ENCODE measurements around the gene FLVCR1.
"Not testable (repeated sequence)": the region's sequence is repeated elsewhere in the genome, so short reads cannot be mapped to it uniquely, and the experiment has no call there.

The FLVCR1 gene

DNA sequence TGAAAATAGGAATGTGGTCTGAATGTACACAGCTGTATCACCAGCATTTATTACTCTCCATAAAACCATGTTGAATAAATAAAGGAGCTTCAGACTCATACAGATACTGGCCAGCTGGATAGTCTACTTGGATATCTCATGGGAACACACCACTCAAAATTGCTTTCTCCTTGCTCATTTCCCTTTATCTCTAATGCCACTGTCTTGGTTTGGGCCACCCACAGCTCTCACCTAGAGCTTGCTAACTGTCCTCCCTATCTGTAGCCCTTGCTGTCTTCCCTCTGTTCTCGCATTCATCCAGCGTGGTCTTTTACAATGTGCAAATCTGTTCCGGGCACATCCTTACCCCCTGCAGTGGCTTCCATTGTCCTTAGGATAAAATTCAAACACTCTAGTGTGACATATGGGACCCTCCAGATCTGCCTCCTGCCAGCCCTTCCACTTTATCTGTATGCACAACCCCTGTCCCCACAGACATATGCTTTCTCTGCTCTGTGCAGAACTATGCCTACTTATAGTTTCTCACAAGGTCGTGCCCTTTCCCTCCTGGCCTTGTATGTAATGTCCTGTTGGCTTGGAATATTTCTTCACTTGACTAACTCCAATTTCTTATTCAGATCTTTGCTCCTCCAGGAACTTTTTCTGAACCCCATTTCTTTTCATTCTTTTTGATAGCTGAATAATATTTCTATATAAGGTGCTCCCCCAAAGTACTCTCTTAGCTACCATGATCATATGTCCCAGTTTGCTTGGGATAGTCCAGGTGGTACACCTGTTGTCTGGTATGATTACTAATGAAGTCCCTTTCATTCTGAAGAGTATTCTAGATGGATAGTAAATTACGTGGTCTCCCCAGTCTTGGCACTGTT is 2.9 kb downstream of the FLVCR1 start:
- DNase-seq (ENCODE audit: low read depth in 3 of 3): no peak

DNA sequence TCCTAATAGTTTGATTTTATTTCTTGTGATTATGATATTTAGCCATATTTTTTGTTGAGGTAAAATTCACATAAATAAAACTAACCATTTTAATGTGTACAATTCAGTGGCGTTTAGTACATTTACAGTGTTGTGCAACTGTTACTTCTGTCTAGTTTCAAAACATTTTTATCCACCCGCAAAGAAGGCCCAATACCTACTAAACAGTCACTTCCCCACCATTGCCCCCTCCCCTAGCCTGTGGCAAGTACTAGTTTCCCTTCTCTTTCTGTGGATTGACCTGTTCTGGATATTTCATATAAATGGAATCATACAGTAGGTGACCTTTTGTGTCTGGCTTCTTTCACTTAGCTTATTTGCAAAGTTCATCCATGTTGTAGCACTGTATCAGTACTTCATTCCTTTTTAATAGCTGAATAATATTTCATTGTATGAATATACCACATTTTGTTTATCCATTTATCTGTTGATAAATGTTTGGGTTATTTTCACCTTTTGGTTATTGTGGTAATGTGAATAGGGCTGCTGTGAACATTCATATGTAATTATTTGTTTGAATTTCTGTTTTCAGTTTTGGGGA is 4.1 kb downstream of the FLVCR1 start:
- DNase-seq (ENCODE audit: low read depth in 3 of 3): no peak

GRCh38 chr1:212863345-212863744 is 5.3 kb downstream of the FLVCR1 start:
- DNase-seq (ENCODE audit: low read depth in 3 of 3): not testable (repeated sequence)

DNA sequence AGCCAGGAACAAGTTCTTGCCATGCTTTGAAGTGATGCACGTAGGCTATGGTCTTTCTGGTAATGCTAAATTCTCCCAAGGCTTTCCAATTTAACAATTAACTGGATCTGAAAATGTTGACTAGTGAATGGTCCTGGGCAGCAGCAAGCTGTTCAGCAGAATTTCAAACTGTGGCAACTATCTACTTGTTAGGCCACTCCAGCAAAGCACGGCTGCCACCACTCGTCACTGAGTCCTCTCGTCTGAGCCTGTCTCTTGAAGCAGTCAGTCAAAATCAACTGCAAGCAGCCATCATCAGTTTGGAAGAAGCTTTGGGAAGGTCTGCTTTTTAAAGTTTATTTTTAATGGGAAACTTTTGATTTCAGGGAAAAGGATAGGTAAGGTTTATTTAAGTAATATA is 6.1 kb downstream of the FLVCR1 start:
- no peak for DNase-seq (ENCODE audit: low read depth in 3 of 3)

- DNase-seq (ENCODE audit: low read depth in 3 of 3): no peak
These were observed 9.1 kb downstream of the FLVCR1 start for GRCh38 chr1:212867192-212867591.

DNA sequence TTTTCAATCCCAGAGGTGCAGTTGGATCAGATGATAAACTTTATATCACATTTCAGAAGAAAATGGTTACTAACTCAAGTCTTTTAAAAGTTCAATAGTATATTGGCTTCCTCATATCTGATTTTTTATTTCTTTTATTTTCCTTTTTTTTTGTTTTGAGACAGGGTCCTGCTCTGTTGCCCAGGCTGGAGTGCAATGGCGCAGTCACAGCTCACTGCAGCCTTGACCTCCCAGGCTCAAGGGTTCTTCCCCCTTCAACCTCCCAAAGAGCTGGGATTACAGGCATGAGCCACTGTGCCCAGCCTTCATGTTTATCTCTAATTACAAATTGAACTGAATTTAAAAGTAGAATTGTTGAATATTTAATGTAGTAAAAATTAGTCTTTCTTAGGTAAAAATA is 13.9 kb downstream of the FLVCR1 start:
- no peak for DNase-seq (ENCODE audit: low read depth in 3 of 3)

GRCh38 chr1:212873518-212873917 is 15.4 kb downstream of the FLVCR1 start:
- DNase-seq (ENCODE audit: low read depth in 3 of 3): no peak

DNA sequence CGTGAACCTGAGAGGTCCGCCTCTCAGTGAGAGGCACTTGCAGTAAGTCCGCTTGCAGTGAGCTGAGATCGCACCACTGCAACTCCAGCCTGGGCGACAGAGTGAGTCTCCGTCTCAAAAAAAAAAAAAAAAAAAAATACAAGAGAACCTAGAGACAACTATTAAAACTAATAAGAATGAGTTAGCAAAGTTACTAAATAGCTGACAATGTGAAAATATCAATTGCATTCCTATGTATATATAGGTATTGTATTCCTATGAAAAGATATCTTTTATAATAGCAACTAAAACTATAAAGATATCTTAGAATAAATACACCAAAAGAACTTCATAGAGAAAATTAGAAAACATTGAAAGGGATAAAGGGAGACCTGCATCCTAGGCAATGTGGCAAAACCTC is 20.3 kb downstream of the FLVCR1 start:
- no peak for DNase-seq (ENCODE audit: low read depth in 3 of 3)

GRCh38 chr1:212879947-212880690 is 22.0 kb downstream of the FLVCR1 start:
- no peak for DNase-seq (ENCODE audit: low read depth in 3 of 3)

GRCh38 chr1:212884592-212884991 is 26.5 kb downstream of the FLVCR1 start:
- no peak for DNase-seq (ENCODE audit: low read depth in 3 of 3)

- no peak for DNase-seq (ENCODE audit: low read depth in 3 of 3)
These were observed 34.0 kb downstream of the FLVCR1 start for GRCh38 chr1:212892108-212892507.

- DNase-seq (ENCODE audit: low read depth in 3 of 3): no peak
These were observed 41.8 kb downstream of the FLVCR1 start for GRCh38 chr1:212899845-212900244.

- no peak for DNase-seq (ENCODE audit: low read depth in 3 of 3)
These were observed 43.2 kb downstream of the FLVCR1 start for GRCh38 chr1:212901290-212901689.

DNA sequence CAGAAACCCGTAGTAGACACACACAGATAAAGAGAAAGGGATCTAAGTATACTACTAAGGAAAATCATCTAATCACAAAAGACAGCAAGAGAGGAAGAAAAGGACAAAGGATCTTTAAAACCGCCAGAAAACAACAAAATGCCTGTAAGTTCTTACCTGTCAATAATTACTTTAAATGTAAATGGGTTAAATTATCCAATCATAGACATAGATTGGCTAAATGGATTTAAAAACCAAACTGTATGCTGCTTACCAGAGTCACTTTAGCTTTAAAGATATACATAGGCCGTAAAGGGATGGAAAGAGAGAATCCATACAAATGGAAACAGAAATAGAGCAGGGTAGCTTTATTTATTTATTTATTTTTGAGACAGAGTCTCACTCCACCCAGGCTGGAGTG is 44.0 kb downstream of the FLVCR1 start:
- DNase-seq (ENCODE audit: low read depth in 3 of 3): no peak

DNA sequence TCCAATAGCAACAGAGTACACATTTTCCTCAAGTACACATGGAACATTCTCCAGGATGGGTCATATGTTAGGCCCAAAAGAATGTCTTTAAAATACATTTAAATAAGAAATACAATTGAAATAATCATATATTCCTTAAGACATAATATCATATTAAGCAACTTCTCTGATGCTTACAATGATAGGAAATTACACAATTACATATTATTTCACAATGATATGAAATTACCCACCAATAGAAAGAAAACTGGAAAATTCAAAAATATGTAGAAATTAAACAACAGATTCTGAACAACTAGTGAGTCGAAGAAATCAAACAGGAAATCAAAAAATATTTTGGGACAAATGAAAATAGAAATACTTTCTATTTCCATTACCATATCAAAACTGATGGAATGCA is 45.6 kb downstream of the FLVCR1 start:
- no peak for DNase-seq (ENCODE audit: low read depth in 3 of 3)

- not testable (repeated sequence) for DNase-seq (ENCODE audit: low read depth in 3 of 3)
These were observed 50.0 kb downstream of the FLVCR1 start for GRCh38 chr1:212908071-212908470.

GRCh38 chr1:212908971-212909370 is 50.9 kb downstream of the FLVCR1 start:
- no peak for DNase-seq (ENCODE audit: low read depth in 3 of 3)

GRCh38 chr1:212909652-212910063 is 51.6 kb downstream of the FLVCR1 start:
- no peak for DNase-seq (ENCODE audit: low read depth in 3 of 3)

GRCh38 chr1:212910213-212910612 is 52.1 kb downstream of the FLVCR1 start:
- not testable (repeated sequence) for DNase-seq (ENCODE audit: low read depth in 3 of 3)

- DNase-seq (ENCODE audit: low read depth in 3 of 3): not testable (repeated sequence)
These were observed 55.6 kb downstream of the FLVCR1 start for GRCh38 chr1:212913638-212914037.

DNA sequence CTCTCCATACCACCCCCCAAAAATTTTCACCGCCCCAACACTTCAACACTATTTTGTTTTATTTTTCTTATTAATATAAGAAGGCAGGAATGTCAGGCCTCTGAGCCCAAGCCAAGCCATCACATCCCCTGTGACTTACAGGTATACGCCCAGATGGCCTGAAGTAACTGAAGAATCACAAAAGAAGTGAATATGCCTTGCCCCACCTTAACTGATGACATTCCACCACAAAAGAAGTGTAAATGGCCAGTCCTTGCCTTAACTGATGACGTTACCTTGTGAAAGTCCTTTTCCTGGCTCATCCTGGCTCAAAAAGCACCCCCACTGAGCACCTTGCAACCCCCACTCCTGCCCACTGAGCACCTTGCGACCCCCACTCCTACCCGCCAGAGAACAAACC is 56.0 kb downstream of the FLVCR1 start:
- DNase-seq (ENCODE audit: low read depth in 3 of 3): not testable (repeated sequence)

DNA sequence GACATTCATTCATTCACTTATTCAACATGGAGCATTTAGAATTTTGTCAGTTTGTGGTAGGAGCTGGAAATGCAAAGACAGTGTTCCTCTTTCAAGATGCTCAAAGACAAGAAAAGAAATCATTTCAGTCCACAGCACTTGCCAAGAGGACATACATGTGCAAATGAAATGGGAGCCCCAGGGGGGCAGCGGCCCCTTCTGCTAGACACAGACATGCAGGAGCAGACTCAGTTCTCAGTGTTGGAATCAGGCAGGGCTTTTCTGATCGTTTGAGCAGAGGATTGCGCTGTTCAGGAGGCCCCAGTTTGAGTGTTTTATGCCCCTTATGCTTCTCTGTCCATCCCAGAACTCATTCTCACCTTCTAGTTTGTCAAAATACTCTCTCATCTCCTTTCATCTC is 56.7 kb downstream of the FLVCR1 start:
- no peak for DNase-seq (ENCODE audit: low read depth in 3 of 3)

Data from stimulated activated CD4-positive, alpha-beta T cell treated with anti-CD3 and anti-CD28 coated beads, TNF-alpha, amount 100 ng/mL, for 24 hours (primary cell).